ENCODE results near the gene CFAP20DC.

GRCh38 chr3:58898513-58898912, 151.3 kb downstream of the CFAP20DC start:
- TF ChIP-seq, protein P1, sequence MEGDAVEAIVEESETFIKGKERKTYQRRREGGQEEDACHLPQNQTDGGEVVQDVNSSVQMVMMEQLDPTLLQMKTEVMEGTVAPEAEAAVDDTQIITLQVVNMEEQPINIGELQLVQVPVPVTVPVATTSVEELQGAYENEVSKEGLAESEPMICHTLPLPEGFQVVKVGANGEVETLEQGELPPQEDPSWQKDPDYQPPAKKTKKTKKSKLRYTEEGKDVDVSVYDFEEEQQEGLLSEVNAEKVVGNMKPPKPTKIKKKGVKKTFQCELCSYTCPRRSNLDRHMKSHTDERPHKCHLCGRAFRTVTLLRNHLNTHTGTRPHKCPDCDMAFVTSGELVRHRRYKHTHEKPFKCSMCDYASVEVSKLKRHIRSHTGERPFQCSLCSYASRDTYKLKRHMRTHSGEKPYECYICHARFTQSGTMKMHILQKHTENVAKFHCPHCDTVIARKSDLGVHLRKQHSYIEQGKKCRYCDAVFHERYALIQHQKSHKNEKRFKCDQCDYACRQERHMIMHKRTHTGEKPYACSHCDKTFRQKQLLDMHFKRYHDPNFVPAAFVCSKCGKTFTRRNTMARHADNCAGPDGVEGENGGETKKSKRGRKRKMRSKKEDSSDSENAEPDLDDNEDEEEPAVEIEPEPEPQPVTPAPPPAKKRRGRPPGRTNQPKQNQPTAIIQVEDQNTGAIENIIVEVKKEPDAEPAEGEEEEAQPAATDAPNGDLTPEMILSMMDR (IDR thresholded peaks at IDR 0.05) = no peak
- no peak for TF ChIP-seq POLR2A (IDR thresholded peaks at IDR 0.05)
